Astrocyte (in vitro differentiated cells and primary cell): ENCODE results near the gene ME3. TPM values are rescaled to one million over a fixed set of nuclear protein-coding genes. Genes with fewer than 3 reads are reported as not detected.

ENCODE experiments used
- DNase-seq: peaks from one replicate; pipeline ENCODE4 v3.0.0-alpha.2; 2010; ENCODE audit warnings: low read depth
- FAIRE-seq: peaks from 2 replicates; lab custom pipeline; 2011; peaks lifted over from hg19 to GRCh38; lab: Jason Lieb, UNC
- H2AFZ ChIP-seq: 2 replicates; pipeline ENCODE4 v1.6.0; 2012; ENCODE audit warnings: low read depth, low read length, inconsistent platforms
- H3K27ac ChIP-seq: 2 replicates; pipeline ENCODE4 v1.5.1; 2011; ENCODE audit warnings: low read depth, low read length, inconsistent platforms
- H3K27me3 ChIP-seq: 2 replicates; pipeline ENCODE4 v1.6.0; 2011; ENCODE audit warnings: low read length, inconsistent platforms; ENCODE audit not compliant: insufficient read depth
- H3K36me3 ChIP-seq: 2 replicates; pipeline ENCODE4 v1.5.1; 2011; ENCODE audit warnings: low read length, inconsistent platforms; ENCODE audit not compliant: insufficient read depth
- H3K4me1 ChIP-seq: 2 replicates; pipeline ENCODE4 v1.5.1; 2011; ENCODE audit warnings: low read length, inconsistent platforms; ENCODE audit not compliant: insufficient read depth
- H3K4me2 ChIP-seq: 2 replicates; pipeline ENCODE4 v1.6.0; 2012; ENCODE audit warnings: low read length, inconsistent platforms
- H3K4me3 ChIP-seq: 2 replicates; pipeline ENCODE4 v1.5.1; 2011; ENCODE audit warnings: low read depth, mild to moderate bottlenecking, low read length, inconsistent platforms; ENCODE audit not compliant: insufficient read depth
- H3K79me2 ChIP-seq: 2 replicates; pipeline ENCODE4 v1.6.0; 2012; ENCODE audit warnings: mild to moderate bottlenecking, low read length, inconsistent platforms; ENCODE audit not compliant: insufficient read depth
- H3K9ac ChIP-seq: 2 replicates; pipeline ENCODE4 v1.6.0; 2012; ENCODE audit warnings: mild to moderate bottlenecking, low read length, inconsistent platforms
- H3K9me3 ChIP-seq: 2 replicates; pipeline ENCODE4 v1.5.1; 2012; ENCODE audit warnings: low read depth, mild to moderate bottlenecking, low read length, inconsistent platforms; ENCODE audit not compliant: insufficient read depth
- H4K20me1 ChIP-seq: 2 replicates; pipeline ENCODE4 v1.6.0; 2012; ENCODE audit warnings: low read length, inconsistent platforms; ENCODE audit not compliant: insufficient read depth
- H3K27ac Mint-ChIP-seq: one replicate; pipeline ENCODE4 v1.8.0; 2021; ENCODE audit warnings: mild to moderate bottlenecking, mixed read lengths; ENCODE audit not compliant: unreplicated experiment
- H3K27me3 Mint-ChIP-seq: one replicate; pipeline ENCODE4 v1.8.0; 2021; ENCODE audit warnings: low read depth, mixed read lengths; ENCODE audit not compliant: unreplicated experiment
- H3K36me3 Mint-ChIP-seq: one replicate; pipeline ENCODE4 v1.8.0; 2021; ENCODE audit warnings: low read depth, mixed read lengths; ENCODE audit not compliant: unreplicated experiment
- H3K4me1 Mint-ChIP-seq: one replicate; pipeline ENCODE4 v1.8.0; 2021; ENCODE audit warnings: low read depth, mixed read lengths; ENCODE audit not compliant: unreplicated experiment
- H3K4me3 Mint-ChIP-seq: one replicate; pipeline ENCODE4 v1.8.0; 2021; ENCODE audit warnings: mild to moderate bottlenecking, moderate library complexity, mixed read lengths; ENCODE audit not compliant: unreplicated experiment
- H3K9me3 Mint-ChIP-seq: one replicate; pipeline ENCODE4 v1.8.0; 2021; ENCODE audit warnings: mild to moderate bottlenecking, mixed read lengths; ENCODE audit not compliant: unreplicated experiment
- EZH2 ChIP-seq: IDR thresholded peaks from 2 replicates; pipeline ENCODE4 v1.6.1; 2012; ENCODE audit warnings: mild to moderate bottlenecking, low read length, inconsistent platforms; ENCODE audit not compliant: insufficient read depth
- total RNA-seq: library from RNA; stranded (reverse); gene quantifications from 2 replicates; pipeline ENCODE4 v1.2.1, GENCODE V29; 2021
- TF ChIP-seq, protein P1 (sequence below): IDR thresholded peaks from 2 replicates; pipeline ENCODE4 v1.5.1; 2011; ENCODE audit warnings: low read depth, mild to moderate bottlenecking, inconsistent platforms, low read length, moderate library complexity; ENCODE audit not compliant: insufficient read depth

The ME3 gene
- total RNA-seq, 1 donor from 2014 or later = 28.6 TPM

DNA sequence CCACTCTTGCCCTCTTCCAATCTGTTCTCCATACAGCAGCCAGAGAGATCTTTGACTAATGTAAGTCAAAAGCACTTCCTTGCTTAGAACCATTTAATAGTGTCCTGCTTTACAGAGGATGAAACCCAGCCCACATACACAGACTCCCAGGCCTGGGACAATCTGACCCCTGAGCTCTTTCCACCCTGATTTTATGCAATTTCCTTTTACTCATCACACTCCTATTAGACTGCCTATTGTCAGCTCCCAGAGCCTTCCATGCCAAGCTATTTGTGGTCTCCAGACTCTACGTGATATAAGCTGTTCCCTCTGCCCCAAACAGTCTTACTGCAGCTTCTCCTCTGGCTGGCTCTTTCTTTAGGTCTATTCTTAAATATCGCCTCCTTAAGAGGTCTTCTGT lies 28.1 kb downstream of the ME3 start:
- TF ChIP-seq EZH2 = no peak
- TF ChIP-seq, protein P1, sequence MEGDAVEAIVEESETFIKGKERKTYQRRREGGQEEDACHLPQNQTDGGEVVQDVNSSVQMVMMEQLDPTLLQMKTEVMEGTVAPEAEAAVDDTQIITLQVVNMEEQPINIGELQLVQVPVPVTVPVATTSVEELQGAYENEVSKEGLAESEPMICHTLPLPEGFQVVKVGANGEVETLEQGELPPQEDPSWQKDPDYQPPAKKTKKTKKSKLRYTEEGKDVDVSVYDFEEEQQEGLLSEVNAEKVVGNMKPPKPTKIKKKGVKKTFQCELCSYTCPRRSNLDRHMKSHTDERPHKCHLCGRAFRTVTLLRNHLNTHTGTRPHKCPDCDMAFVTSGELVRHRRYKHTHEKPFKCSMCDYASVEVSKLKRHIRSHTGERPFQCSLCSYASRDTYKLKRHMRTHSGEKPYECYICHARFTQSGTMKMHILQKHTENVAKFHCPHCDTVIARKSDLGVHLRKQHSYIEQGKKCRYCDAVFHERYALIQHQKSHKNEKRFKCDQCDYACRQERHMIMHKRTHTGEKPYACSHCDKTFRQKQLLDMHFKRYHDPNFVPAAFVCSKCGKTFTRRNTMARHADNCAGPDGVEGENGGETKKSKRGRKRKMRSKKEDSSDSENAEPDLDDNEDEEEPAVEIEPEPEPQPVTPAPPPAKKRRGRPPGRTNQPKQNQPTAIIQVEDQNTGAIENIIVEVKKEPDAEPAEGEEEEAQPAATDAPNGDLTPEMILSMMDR = no peak
- no peaks in the 10 kb centered on the region for H3K27me3 ChIP-seq
- no peaks in the 10 kb centered on the region for H4K20me1 ChIP-seq
- H3K27ac Mint-ChIP-seq = peak overlapping the region; percentile 42
- no peak overlapping the region for H3K9ac ChIP-seq
- H2AFZ ChIP-seq = no peak overlapping the region
- H3K36me3 ChIP-seq = no peaks in the 10 kb centered on the region
- peak overlapping the region; percentile 11 for H3K4me2 ChIP-seq
- H3K27ac ChIP-seq = no peak overlapping the region
- FAIRE-seq (peak; percentile 39), DNase-seq (peak; percentile 28)
- no peak overlapping the region for H3K4me3 Mint-ChIP-seq
- peaks cover 24% of the 10 kb centered on the region for H3K36me3 Mint-ChIP-seq
- no peaks in the 10 kb centered on the region for H3K9me3 ChIP-seq
- H3K9me3 Mint-ChIP-seq = peaks cover 20% of the 10 kb centered on the region
- peaks cover 12% of the 10 kb centered on the region for H3K4me1 ChIP-seq
- H3K79me2 ChIP-seq = no peaks in the 10 kb centered on the region
- H3K4me1 Mint-ChIP-seq = peaks cover 13% of the 10 kb centered on the region
- no peak overlapping the region for H3K4me3 ChIP-seq
- H3K27me3 Mint-ChIP-seq = no peaks in the 10 kb centered on the region

- Histone ChIP-seq H3K27ac (no peak overlapping the region), H3K4me3 (no peak overlapping the region), H3K27me3 (no peaks in the 10 kb centered on the region), H3K9ac (no peak overlapping the region), H3K4me1 (peaks cover 14% of the 10 kb centered on the region), H3K36me3 (no peaks in the 10 kb centered on the region), H3K9me3 (no peaks in the 10 kb centered on the region), H3K4me2 (no peak overlapping the region), H2AFZ (no peak overlapping the region), H3K79me2 (no peaks in the 10 kb centered on the region), H4K20me1 (no peaks in the 10 kb centered on the region)
- no peaks in the 10 kb centered on the region for H3K27me3 Mint-ChIP-seq
- peaks cover 22% of the 10 kb centered on the region for H3K36me3 Mint-ChIP-seq
- no peak for DNase-seq
- peaks cover 10% of the 10 kb centered on the region for H3K9me3 Mint-ChIP-seq
- no peak for FAIRE-seq
- H3K4me1 Mint-ChIP-seq = peaks cover 24% of the 10 kb centered on the region
- TF ChIP-seq, protein P1 = no peak
- no peak overlapping the region for H3K27ac Mint-ChIP-seq
- H3K4me3 Mint-ChIP-seq = no peak overlapping the region
Observed at GRCh38 chr11:86641537-86642261, 30.7 kb downstream of the ME3 start.

DNA sequence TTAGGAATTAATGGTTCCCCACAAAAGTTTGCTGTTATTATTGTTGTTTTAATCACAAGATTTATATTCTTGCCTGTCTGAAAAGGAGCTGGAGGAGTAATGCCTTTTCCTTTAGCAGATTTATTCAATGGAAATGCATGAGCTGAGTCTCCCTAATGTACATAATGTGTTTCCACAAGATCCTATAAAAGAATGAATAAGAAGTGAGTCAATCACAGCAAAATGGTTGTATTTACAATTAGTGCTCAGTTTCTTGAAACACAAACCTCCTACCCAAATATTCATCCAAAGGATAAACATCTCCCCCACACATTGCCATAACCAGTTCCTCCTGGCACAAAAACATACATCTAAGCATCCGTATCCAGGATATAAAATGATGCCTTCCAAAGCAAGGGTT lies 33.3 kb downstream of the ME3 start:
- Histone ChIP-seq H2AFZ (no peak overlapping the region), H3K27me3 (no peaks in the 10 kb centered on the region), H3K9ac (no peak overlapping the region), H4K20me1 (no peaks in the 10 kb centered on the region), H3K4me1 (peaks cover 5% of the 10 kb centered on the region), H3K79me2 (no peaks in the 10 kb centered on the region), H3K4me2 (no peak overlapping the region), H3K9me3 (no peaks in the 10 kb centered on the region), H3K36me3 (no peaks in the 10 kb centered on the region), H3K4me3 (no peak overlapping the region), H3K27ac (no peak overlapping the region)
- Mint-ChIP-seq H3K4me3 (no peak overlapping the region), H3K27ac (no peak overlapping the region), H3K9me3 (peaks cover 8% of the 10 kb centered on the region), H3K4me1 (peaks cover 35% of the 10 kb centered on the region), H3K27me3 (no peaks in the 10 kb centered on the region), H3K36me3 (peaks cover 21% of the 10 kb centered on the region)
- TF ChIP-seq, protein P1 = no peak
- no peak for TF ChIP-seq EZH2
- peak; percentile 60 for FAIRE-seq
- DNase-seq = no peak
